Astrocyte of the spinal cord (primary cell): ENCODE results near the gene ACSF2.

Source experiments
- DNase-seq: peaks from one replicate; pipeline ENCODE4 v3.0.0; 2011; ENCODE audit warnings: low read depth, low spot score
- H3K4me3 ChIP-seq: 2 replicates; pipeline ENCODE4 v1.5.1; 2011; ENCODE audit warnings: low read depth, mild to moderate bottlenecking, low read length, moderate library complexity
- CTCF ChIP-seq: IDR thresholded peaks from 2 replicates; pipeline ENCODE4 v1.5.1; 2012; ENCODE audit warnings: low read depth, mild to moderate bottlenecking, low read length, inconsistent platforms
- in situ Hi-C: cut with HindIII; loops from 2 replicates; pipeline ENCODE4 v1.10.0; 2017; ENCODE audit warnings: low sequenced_read_pairs

The ACSF2 gene

GRCh38 chr17:50448643-50449042 is 22.6 kb downstream of the ACSF2 start:
- no peak for TF ChIP-seq CTCF
- DNase-seq = no peak
- in situ Hi-C loops = no loop called here
- H3K4me3 ChIP-seq = no peak overlapping the region

GRCh38 chr17:50451943-50452629 is 26.1 kb downstream of the ACSF2 start:
- no peak overlapping the region for H3K4me3 ChIP-seq
- TF ChIP-seq CTCF = no peak
- in situ Hi-C loops = no loop called here
- DNase-seq = no peak

GRCh38 chr17:50452630-50453300 is 26.7 kb downstream of the ACSF2 start:
- no peak for DNase-seq
- in situ Hi-C loops = no loop called here
- no peak for TF ChIP-seq CTCF

GRCh38 chr17:50453901-50454300 is 27.9 kb downstream of the ACSF2 start:
- no peak for TF ChIP-seq CTCF
- in situ Hi-C loops = no loop called here
- DNase-seq = no peak
- H3K4me3 ChIP-seq = no peak overlapping the region

More at GRCh38 chr17:50452630-50453300, 26.7 kb downstream of the ACSF2 start:
- H3K4me3 ChIP-seq = no peak overlapping the region

GRCh38 chr17:50457621-50458020 is 31.6 kb downstream of the ACSF2 start:
- DNase-seq = no peak
- no peak for TF ChIP-seq CTCF
- in situ Hi-C loops = no loop called here
- H3K4me3 ChIP-seq = no peak overlapping the region

- DNase-seq = no peak
These were observed 32.3 kb downstream of the ACSF2 start for GRCh38 chr17:50458270-50458669.

More at GRCh38 chr17:50458270-50458669, 32.3 kb downstream of the ACSF2 start:
- in situ Hi-C loops = no loop called here
- no peak overlapping the region for H3K4me3 ChIP-seq
- TF ChIP-seq CTCF = no peak
